ENCODE results near the gene SPATC1L.
"Not testable (repeated sequence)": the region's sequence is repeated elsewhere in the genome, so short reads cannot be mapped to it uniquely, and the experiment has no call there.

Gene SPATC1L

DNA sequence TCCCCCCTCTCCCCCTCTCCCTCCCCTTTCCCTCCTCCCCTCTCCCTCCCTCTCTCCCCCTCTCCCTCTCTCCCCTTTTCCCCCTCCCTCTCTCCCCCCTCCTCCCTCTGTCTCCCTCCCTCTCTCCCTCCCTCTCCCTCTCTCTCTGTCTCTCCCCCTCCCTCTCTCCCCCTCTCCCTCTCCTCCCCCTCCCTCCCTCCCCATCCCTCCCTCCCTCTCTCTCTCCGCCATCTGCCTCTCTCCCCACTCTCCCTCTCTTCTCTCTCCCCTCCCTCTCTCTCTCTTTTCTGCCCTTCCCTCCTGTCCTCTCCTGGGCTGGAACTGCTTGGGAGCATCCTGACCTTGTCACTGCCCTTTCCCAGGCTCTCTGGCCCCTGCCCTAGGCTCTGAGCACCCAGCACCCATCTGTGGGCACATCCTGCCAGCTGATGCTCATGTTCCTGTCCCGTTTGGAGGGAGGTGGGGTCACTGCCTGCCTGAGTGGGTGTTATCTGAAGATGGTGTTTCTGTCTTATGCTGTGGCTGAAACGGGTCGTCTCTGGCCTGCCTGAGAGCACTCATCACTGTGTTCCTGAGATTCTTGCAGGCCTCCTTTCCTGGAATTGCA, 39.7 kb downstream of the SPATC1L start:
- no peak overlapping the region for H3K4me3 ChIP-seq (ENCODE audit: low read length)
- TF ChIP-seq ZNF274 (IDR thresholded peaks at IDR 0.05; ENCODE audit: low read depth, low read length) = no peak

DNA sequence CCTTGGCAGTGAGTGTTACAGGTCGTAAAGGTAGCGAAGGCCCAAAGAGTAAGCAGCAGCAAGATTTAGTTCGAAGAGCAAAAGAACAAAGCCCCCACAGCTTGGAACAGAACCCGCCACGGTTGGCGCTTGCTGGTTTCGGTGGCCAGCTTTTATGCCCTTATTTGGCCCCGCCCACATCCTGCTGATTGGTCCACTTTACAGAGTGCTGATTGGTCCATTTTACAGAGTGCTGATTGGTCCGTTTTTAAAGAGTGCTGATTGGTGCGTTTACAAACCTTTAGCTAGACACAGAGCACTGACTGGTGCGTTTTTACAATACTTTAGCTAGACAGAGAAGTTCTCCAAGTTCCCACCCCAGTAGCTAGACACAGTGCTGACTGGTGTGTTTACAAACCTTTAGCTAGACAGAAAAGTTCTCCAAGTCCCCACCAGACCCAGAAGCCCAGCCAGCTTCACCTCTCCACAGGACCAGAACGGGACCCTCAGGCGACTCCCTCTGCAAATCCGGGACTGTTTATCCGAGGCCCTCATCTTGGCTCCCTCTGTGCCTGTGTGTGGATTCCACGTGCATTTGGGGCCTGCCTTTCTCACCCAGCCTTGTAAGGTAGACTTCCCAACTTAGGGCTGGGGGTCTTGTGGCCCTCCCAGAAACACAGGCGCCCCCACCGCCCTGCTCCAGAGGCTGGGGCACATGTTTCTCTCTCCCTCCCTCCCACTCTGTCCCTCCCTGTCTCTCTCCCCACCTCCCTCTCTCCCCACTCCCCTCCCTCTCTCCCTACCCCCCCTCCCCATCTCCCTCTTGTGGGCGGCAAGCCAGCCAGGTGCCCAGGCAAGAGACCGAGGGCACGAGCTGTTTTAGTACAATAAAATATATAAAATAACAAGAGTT, 41.4 kb downstream of the SPATC1L start:
- no peak overlapping the region for H3K4me3 ChIP-seq (ENCODE audit: low read length)
- no peak for TF ChIP-seq ZNF274 (IDR thresholded peaks at IDR 0.05; ENCODE audit: low read depth, low read length)

DNA sequence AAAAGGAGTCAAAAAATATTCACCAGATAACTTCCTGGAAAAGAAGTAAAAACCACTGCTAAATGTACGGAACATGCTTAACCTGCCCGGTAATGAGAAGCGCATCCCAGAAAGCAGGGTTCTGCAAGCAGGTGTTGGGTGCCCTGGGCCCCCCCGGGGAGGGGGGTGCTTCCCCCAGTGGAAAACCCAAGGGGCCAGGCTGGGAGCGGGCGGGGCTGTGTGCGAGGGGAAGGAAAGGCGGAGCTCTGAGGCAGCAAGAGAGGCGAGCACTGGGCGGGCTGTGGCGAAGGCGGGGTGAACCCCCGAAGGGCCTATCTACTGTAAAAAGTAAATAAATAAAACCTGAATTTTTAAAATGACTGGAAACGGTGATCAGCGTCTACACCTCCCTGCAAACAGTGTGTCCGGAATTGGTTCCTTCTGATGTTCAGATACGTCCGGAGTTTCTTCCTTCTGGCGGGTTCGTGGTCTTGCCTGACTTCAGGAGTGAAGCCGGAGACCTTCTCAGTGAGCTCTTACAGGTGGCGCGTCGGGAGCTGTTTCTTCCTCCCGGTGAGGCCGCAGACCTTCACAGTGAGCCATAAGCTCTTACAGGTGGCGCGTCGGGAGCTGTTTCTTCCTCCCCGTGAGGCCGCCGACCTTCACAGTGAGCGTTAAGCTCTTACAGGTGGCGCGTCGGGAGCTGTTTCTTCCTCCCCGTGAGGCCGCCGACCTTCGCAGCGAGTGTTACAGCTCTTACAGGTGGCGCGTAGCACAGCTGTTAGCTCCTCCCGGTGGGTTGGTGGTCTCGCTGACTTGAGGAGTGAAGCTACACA, 42.3 kb downstream of the SPATC1L start:
- H3K4me3 ChIP-seq (ENCODE audit: low read length) = no peak overlapping the region
- TF ChIP-seq ZNF274 (IDR thresholded peaks at IDR 0.05; ENCODE audit: low read depth, low read length) = no peak

DNA sequence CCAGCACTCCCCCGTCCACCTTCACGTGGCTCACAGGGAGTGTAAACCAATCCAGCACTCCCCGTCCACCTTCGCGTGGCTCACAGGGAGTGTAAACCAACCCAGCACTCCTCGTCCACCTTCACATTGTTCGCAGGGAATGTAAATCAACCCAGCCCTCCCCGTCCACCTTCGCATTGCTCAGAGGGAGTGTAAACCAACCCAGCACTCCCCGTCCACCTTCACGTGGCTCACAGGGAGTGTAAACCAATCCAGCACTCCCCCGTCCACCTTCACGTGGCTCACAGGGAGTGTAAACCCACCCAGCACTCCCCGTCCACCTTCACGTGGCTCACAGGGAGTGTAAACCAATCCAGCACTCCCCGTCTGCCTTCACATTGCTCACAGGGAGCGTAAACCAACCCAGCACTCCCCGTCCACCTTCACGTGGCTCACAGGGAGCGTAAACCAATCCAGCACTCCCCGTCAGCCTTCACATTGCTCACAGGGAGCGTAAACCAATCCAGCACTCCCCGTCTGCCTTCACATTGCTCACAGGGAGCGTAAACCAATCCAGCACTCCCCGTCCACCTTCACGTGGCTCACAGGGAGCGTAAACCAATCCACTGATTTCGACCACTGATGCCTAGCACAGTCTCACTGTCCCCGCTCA, 43.8 kb downstream of the SPATC1L start:
- H3K4me3 ChIP-seq (ENCODE audit: low read length) = not testable (repeated sequence)

DNA sequence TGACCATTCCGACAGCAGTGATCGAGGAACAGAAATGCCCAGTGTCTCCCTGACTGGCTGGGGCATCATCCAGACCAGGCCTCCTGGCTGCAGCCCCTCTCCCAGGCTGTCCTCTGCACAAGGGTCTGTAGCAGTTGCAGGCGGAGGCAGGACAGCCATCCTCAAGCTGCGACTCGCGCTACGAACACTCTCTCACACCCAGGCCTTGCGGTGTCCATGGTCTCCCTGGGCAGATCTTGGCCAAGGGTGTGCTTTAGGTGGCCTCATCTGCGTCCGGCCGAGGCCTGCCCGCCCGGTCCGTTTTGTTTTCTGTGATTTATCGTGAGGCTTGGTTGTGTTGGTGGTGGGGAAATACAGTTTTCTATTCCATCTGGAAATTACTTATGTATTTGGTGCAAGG, 44.6 kb downstream of the SPATC1L start:
- no peak overlapping the region for H3K4me3 ChIP-seq (ENCODE audit: low read length)
- no peak for TF ChIP-seq ZNF274 (IDR thresholded peaks at IDR 0.05; ENCODE audit: low read depth, low read length)

DNA sequence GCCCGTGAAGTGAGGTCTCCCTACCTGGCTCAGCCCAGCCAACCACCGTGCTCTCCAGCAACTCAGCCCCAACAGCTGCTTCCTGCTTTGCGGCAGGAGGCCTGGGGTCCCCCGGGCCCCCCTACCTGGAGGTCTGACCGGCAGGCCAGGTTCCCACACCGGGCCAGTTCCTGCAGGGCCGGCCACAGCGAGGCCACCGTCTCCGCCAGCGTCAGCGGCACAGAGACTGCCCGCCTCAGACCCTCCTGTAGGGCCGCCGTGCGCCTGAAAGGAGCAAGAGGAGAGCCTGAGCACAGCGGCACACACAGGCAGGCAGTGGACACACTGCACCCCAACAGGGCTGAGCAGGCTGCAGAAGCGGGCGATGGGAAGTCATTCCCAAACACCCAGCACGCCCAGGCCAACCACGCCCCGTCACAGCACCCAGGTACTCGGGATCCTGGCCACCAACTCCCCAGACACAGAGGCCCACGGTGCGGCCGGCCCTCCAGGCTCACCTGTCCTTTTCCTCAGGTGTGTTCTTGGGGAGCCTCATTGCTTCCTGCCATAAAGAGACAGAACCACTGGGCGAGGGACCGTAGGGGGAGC, 45.8 kb downstream of the SPATC1L start:
- no peak for TF ChIP-seq ZNF274 (IDR thresholded peaks at IDR 0.05; ENCODE audit: low read depth, low read length)
- H3K4me3 ChIP-seq (ENCODE audit: low read length) = no peak overlapping the region

DNA sequence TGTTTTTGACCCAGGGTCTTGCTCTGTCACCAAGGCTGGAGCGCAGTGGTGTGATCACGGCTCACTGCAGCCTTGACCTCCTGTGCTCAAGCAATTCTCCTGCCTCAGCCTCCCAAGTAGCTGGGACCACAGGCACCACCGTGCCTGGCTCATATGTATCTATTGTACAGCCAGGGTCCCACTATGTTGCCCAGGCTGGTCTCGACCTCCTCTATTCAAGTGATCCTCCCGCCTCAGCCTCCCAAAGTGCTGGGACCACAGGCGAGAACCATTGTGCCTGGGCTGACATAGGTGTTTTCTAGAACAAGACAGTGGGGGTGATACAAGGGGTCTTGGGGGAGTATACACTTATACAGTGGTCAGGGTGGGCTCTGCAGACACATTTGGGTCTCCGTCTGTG, 46.4 kb downstream of the SPATC1L start:
- H3K4me3 ChIP-seq (ENCODE audit: low read length) = no peak overlapping the region
- no peak for TF ChIP-seq ZNF274 (IDR thresholded peaks at IDR 0.05; ENCODE audit: low read depth, low read length)

DNA sequence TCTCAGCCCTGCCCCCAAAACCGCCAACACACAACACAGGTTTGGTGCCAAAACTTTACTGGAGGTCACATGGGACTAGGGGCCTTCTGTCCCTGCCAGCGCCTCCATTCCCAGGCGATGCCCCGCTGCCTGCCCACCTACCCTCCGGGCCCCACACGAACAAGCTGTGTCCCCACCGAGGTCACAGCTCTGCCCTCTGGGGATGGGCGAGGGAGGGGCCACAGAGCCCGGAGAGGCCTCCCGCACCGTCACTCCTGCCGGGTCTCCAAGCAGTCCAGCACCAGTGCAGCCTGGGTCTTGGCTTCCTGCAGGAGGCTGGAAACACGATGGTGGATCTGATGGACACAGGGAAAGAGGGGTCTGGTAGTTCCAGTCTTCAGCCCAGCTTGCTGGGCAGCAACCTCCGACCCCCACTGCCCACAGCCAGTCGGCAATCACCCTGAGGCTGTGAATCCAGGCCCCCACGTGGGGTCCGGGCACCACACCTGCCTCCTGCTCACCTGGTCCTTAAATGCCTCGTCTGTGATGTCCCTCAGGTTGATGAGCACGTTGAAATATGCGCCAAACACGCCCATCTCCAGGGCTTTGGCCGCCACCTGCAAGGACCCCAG, 47.4 kb downstream of the SPATC1L start:
- no peak overlapping the region for H3K4me3 ChIP-seq (ENCODE audit: low read length)
- no peak for TF ChIP-seq ZNF274 (IDR thresholded peaks at IDR 0.05; ENCODE audit: low read depth, low read length)

DNA sequence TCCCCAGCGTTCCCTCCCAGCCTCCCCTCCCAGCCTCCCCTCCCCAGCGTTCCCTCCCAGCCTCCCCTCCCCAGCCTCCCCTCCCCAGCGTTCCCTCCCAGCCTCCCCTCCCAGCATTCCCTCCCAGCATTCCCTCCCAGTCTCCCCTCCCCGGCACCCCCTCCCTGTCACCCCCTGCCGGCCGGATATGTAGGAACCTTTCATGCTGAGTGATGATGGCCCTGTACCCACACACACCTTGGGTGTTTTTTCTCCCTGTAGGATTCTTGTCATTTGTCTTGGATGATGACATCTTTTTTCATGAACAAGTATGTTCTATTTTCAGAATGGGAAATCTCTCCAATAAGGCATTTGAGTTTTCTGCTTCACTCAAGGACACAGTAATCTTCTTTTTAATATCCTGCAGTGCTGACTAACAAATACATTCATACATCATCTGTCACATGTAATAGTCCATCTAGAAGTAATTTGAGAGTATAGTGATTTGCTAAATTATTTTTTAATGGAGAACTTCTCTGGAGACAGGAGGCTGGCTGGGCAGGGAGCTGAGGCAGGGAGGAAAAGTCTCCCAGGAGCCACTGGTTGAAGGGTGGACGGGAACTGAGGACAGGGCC, 48.4 kb downstream of the SPATC1L start:
- TF ChIP-seq ZNF274 (IDR thresholded peaks at IDR 0.05; ENCODE audit: low read depth, low read length) = no peak
- H3K4me3 ChIP-seq (ENCODE audit: low read length) = no peak overlapping the region

DNA sequence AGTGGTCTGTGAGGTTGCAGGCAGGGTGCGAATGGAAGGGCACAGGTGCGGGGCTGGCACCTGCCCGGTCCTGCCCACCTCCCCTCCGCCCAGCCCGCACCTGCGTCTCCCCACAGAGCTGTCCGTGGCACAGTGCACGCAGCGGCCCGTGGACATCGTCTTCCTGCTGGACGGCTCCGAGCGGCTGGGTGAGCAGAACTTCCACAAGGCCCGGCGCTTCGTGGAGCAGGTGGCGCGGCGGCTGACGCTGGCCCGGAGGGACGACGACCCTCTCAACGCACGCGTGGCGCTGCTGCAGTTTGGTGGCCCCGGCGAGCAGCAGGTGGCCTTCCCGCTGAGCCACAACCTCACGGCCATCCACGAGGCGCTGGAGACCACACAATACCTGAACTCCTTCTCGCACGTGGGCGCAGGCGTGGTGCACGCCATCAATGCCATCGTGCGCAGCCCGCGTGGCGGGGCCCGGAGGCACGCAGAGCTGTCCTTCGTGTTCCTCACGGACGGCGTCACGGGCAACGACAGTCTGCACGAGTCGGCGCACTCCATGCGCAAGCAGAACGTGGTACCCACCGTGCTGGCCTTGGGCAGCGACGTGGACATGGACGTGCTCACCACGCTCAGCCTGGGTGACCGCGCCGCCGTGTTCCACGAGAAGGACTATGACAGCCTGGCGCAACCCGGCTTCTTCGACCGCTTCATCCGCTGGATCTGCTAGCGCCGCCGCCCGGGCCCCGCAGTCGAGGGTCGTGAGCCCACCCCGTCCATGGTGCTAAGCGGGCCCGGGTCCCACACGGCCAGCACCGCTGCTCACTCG, 52.2 kb downstream of the SPATC1L start:
- no peak overlapping the region for H3K4me3 ChIP-seq (ENCODE audit: low read length)

DNA sequence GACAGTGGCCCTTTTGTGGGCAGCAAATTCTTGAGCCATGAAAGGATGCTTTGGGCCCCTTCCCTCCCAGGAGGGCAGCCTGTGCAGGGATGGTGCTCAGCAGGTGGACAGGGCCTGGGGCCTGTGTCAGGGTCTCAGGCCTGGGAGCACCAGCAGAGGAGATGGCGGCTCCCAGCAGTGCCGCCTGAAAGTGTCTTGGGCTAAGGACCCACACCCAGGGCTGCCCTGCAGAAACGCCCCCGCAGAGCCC, 52.7 kb downstream of the SPATC1L start:
- TF ChIP-seq ZNF274 (IDR thresholded peaks at IDR 0.05; ENCODE audit: low read depth, low read length) = no peak
- H3K4me3 ChIP-seq (ENCODE audit: low read length) = no peak overlapping the region

More for the DNA sequence above, 52.2 kb downstream of the SPATC1L start:
- no peak for TF ChIP-seq ZNF274 (IDR thresholded peaks at IDR 0.05; ENCODE audit: low read depth, low read length)

DNA sequence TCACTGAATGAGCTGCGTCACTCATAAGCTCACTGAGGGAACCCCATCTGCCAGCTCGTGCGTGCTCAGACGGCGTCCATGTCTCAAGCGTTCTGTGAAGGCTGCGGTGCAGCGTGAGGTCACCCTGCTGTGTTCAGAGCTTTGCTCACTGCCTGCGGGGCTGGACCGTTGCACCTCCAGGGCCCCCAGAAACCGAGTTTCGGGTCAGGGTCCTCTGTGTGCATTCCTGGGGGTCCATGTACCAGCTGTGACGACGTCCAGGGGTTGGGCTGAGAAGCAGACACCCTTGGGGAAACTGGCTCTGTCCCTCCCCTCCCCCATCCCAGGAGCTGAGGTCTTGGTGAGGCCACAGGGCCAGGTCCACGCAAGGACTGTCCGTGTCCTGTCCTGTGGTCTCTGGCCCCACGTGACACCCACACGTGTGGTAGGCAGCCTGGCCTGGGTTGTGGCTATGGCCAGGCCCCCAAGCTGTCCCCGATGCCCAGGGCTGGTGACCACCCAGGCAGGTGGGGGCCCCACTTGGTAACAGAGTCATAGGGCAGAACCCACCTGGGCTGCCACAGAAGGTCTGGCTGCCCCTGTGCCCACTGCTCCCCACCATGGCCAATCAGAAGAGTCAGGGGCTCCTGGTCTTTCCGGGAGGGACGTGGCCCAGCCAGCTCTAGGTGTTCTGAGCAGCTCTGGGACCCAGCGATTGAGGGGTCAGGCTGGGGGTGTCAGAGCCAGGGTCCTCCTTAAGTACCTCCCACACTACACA, 53.2 kb downstream of the SPATC1L start:
- no peak overlapping the region for H3K4me3 ChIP-seq (ENCODE audit: low read length)
- no peak for TF ChIP-seq ZNF274 (IDR thresholded peaks at IDR 0.05; ENCODE audit: low read depth, low read length)

All from GM08714 (cell line).